G401.6 (cell line): ENCODE results near the gene PLD1.
"Not testable (repeated sequence)": the region's sequence is repeated elsewhere in the genome, so short reads cannot be mapped to it uniquely, and the experiment has no call there.

ENCODE experiments used
- FAIRE-seq: peaks from 2 replicates; lab custom pipeline; 2012; peaks lifted over from hg19 to GRCh38; lab: Jason Lieb, UNC

Gene PLD1, protein sequence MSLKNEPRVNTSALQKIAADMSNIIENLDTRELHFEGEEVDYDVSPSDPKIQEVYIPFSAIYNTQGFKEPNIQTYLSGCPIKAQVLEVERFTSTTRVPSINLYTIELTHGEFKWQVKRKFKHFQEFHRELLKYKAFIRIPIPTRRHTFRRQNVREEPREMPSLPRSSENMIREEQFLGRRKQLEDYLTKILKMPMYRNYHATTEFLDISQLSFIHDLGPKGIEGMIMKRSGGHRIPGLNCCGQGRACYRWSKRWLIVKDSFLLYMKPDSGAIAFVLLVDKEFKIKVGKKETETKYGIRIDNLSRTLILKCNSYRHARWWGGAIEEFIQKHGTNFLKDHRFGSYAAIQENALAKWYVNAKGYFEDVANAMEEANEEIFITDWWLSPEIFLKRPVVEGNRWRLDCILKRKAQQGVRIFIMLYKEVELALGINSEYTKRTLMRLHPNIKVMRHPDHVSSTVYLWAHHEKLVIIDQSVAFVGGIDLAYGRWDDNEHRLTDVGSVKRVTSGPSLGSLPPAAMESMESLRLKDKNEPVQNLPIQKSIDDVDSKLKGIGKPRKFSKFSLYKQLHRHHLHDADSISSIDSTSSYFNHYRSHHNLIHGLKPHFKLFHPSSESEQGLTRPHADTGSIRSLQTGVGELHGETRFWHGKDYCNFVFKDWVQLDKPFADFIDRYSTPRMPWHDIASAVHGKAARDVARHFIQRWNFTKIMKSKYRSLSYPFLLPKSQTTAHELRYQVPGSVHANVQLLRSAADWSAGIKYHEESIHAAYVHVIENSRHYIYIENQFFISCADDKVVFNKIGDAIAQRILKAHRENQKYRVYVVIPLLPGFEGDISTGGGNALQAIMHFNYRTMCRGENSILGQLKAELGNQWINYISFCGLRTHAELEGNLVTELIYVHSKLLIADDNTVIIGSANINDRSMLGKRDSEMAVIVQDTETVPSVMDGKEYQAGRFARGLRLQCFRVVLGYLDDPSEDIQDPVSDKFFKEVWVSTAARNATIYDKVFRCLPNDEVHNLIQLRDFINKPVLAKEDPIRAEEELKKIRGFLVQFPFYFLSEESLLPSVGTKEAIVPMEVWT

GRCh38 chr3:171809861-171810628 lies at the start of gene PLD1:
PLD1 (minus strand) TSS chr3:171810483; CDS start chr3:171738051, 72,432 bp downstream.
- no peak for FAIRE-seq

- not testable (repeated sequence) for FAIRE-seq
Measured at GRCh38 chr3:171858770-171859169, 48.5 kb upstream of the PLD1 start.

GRCh38 chr3:171854649-171855305 lies 44.5 kb upstream of the PLD1 start:
- peak; percentile 34 for FAIRE-seq

DNA sequence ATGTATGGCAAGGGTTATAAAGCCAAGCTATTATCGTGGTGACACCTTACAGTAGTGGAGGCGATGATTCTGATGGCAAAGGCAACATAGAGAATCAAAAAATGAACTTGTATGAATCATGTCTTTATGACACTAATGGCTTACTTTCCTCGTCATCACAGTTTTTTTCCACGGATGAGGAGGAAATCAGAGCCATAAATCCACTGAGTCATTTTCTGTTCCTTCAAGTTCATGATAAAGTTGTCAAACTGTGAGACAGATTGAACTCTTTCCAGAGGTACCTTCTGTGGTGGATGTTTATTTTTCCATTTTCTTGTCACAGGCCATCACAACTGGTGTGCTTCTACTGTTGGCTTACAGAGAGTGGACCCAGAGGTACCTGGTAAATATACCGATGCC lies 41.4 kb upstream of the PLD1 start:
- FAIRE-seq = no peak

DNA sequence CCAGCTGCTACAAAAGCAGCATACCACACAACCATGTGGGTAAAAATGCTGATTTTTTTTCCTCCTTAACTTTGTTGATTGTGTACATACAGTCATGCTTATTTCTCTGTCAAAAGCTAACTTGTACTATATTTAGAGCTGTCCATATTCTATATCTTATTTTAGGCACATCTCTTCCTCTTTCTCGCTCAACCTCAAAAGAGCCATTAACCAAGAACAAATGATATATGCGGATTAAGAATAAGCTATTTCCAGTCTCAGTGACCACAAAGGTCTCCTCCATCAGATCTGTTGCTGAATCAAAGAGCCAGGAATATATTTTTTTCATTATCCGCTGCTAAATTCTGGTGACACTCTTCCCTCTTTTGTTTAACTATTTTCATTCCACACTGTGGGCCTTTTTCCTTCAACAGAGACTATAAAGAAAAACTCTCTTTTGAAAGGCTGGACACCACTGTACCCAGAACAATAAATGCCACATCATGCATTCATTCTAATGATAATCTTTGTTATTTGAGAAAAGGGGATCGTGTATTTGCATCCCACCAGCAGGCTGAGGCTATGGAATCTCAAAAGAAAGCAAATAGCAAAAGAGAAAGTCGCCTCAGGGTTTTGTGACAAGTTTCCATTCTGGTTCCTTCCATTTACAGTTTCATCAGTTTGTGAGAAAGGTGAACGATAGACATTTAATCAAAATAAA lies 40.8 kb upstream of the PLD1 start:
- no peak for FAIRE-seq

GRCh38 chr3:171850320-171850959 lies 40.2 kb upstream of the PLD1 start:
- no peak for FAIRE-seq

GRCh38 chr3:171849617-171850319 lies 39.5 kb upstream of the PLD1 start:
- FAIRE-seq = no peak

- no peak for FAIRE-seq
Measured at GRCh38 chr3:171847595-171848259, 37.4 kb upstream of the PLD1 start.

DNA sequence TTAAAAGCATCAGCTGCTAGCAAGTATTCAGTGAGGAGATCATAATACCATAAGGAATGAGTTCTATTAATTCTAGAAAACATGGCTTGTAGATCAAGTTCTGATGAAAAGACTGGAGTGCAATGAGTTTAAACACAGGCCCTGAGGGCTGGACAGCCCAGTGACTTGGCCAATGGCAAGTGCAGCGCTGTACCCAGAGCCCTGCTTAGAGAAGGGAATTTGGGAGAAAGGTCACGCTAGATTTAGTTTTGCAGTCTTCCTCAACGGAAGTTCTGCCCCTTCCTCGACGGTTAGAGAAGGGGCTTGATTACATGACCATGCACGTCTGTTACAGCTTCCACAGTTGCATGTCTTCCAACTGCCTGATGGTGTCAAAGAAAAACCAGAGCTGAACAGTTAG lies 36.9 kb upstream of the PLD1 start:
- no peak for FAIRE-seq

DNA sequence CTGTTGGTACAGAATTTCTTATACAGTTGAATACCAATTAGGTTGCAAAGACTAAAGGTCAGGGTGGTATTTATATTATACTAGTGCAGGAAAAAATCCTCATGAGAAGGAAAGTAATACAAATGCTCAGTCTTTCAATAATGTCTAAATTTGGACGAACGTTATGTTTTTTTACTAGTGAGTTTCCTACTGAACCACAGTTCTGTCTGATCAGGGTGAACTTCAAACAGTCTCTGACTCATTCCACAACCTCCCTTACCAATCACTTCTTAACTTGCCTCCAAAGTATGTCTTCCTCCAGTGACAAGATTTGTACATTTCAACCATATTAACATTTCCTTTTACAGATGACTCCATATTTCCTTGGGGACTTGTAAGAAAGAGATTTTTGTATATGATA lies 36.3 kb upstream of the PLD1 start:
- no peak for FAIRE-seq

GRCh38 chr3:171845481-171846284 lies 35.4 kb upstream of the PLD1 start:
- no peak for FAIRE-seq

DNA sequence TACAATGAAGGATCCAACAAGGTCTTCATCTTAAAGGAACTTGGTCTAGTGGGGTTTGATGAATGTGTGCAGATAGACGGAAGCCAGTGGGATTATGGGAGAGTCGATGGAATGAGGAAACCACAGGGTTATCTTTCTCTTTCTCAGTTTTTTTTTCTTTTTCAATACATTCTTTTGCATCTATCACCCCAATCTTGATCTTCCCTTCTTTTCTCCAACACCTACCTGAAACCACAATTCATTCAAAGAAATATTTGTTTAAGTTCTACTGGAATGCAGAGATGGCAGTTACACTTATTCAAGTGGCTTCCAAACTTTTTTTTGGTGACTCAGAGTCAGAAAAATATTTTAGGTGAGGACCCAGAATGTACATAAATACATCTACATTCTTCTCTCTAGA lies 34.6 kb upstream of the PLD1 start:
- no peak for FAIRE-seq

GRCh38 chr3:171842864-171843518 lies 32.7 kb upstream of the PLD1 start, which contains the start of gene TMEM212:
TMEM212 (plus strand) TSS chr3:171843349; CDS start chr3:171843384, 35 bp downstream.
- no peak for FAIRE-seq

GRCh38 chr3:171841620-171842000 lies 31.3 kb upstream of the PLD1 start:
- FAIRE-seq = no peak

GRCh38 chr3:171840811-171841619 lies 30.7 kb upstream of the PLD1 start:
- FAIRE-seq = no peak

- FAIRE-seq = no peak
Measured at GRCh38 chr3:171840445-171840810, 30.1 kb upstream of the PLD1 start.

DNA sequence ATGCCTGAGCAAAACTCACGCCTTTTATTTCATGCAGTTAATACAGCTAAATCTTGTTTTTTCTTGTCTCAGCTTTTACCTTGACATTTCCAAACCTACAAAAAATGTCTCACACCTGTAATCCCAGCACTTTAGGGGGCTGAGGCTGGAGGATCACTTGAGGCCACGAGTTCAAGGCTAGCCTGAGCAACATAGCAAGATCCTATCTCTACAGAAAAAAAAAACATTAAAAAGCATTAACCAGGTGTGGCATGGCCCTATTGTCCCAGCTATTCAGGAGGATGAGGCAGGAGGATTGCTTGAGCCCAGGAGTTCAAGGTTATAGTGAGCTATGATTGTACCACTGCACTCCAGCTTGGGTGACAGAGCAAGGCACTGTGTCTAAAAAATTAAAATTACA lies 29.0 kb upstream of the PLD1 start:
- no peak for FAIRE-seq
